OCI-LY3 (cell line): ENCODE data around the gene CORO6.

Source experiments
- H2AFZ ChIP-seq: fragments of 200-600, 300-600 bp; shearing (Covaris generic); 2 replicates; pipeline ENCODE4 v1.6.0; 2014; ENCODE audit warnings: antibody characterized with exemption, low read depth, low read length
- H3K27ac ChIP-seq: fragments of 200-600, 300-600 bp; sonication (generic); 2 replicates; pipeline ENCODE4 v1.5.1; 2014; ENCODE audit warnings: mild to moderate bottlenecking, low read length, moderate library complexity, mixed read lengths
- H3K27me3 ChIP-seq: fragments of 200-600, 300-600 bp; sonication (generic); 2 replicates; pipeline ENCODE4 v1.6.1; 2014; ENCODE audit warnings: low read depth, low read length, mixed read lengths
- H3K36me3 ChIP-seq: fragments of 200-600, 300-600 bp; sonication (generic); replicated peaks from 2 replicates; pipeline ENCODE3; 2014; ENCODE audit warnings: low read depth, low read length, mixed read lengths
- H3K4me1 ChIP-seq: fragments of 300-600, 200-600 bp; sonication (generic); 2 replicates; pipeline ENCODE4 v1.6.1; 2014; ENCODE audit warnings: low read length, mixed read lengths
- H3K4me2 ChIP-seq: fragments of 200-600, 300-600 bp; sonication (generic); 2 replicates; pipeline ENCODE4 v1.6.1; 2014; ENCODE audit warnings: low read length, mixed read lengths
- H3K4me3 ChIP-seq: fragments of 300-600, 200-600 bp; sonication (generic); 2 replicates; pipeline ENCODE4 v1.5.1; 2014; ENCODE audit warnings: antibody characterized with exemption, mild to moderate bottlenecking, low read length, moderate library complexity
- H3K79me2 ChIP-seq: fragments of 300-600, 200-600 bp; shearing (Covaris generic); 2 replicates; pipeline ENCODE4 v1.6.1; 2014; ENCODE audit warnings: mild to moderate bottlenecking, low read length, mixed read lengths
- H3K9ac ChIP-seq: fragments of 300-600, 200-600 bp; shearing (Covaris generic); 2 replicates; pipeline ENCODE4 v1.6.0; 2014; ENCODE audit warnings: mild to moderate bottlenecking, low read length, moderate library complexity
- H3K9me3 ChIP-seq: fragments of 200-600, 300-600 bp; shearing (Covaris generic); 2 replicates; pipeline ENCODE4 v1.6.1; 2014; ENCODE audit warnings: low read length, mixed read lengths; ENCODE audit not compliant: insufficient read depth
- H4K20me1 ChIP-seq: fragments of 200-600, 300-600 bp; sonication (generic); 2 replicates; pipeline ENCODE4 v1.6.1; 2016; ENCODE audit warnings: low read length, mixed read lengths; ENCODE audit not compliant: insufficient read depth
- EZH2phosphoT487 ChIP-seq: fragments of 200-600 bp; shearing (Covaris generic); IDR thresholded peaks from 2 replicates; pipeline ENCODE4 v1.6.1; 2018; ENCODE audit warnings: antibody characterized with exemption, mixed run types, low read depth
- TF ChIP-seq, protein P1 (sequence below): fragments of 200-600, 300-600 bp; sonication (generic); IDR thresholded peaks from 2 replicates; pipeline ENCODE4 v1.5.1; 2014; ENCODE audit warnings: antibody characterized with exemption, low read length, low read depth

Gene CORO6

DNA sequence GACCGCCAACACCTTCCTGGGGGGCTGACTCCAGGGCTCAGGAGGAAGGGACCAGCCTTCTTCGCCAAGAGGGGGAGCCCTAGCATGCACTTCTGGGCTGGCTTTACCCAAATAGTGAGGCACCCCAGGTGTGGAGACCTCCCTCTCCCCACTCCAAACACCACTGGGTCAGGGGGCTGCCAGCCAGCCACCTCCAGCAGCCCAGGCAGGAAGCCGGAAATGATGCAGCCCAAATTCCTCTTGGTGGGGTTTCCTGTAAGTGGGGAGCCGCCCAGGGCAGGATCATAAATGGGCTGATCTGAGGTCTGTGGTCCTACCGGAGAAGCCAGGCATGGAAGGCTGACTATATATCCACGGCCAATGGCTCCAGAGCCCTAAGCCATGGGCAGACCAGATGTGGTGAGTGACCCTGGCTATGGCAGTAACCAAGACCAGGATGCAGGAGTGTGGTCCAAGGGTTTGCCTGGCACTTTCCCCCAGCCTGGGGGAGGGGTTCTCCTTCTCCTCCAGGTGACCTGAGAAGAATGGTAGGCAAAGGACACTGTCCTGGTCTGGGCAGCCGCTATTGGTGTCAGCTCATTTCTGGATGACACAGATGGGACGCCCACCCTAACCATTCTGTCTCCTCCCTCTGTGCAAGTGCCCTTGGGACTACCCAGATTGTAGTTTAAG lies 37.5 kb downstream of the CORO6 start:
- no peak overlapping the region; the same call in 1 of the 2 replicates for H3K9ac ChIP-seq

DNA sequence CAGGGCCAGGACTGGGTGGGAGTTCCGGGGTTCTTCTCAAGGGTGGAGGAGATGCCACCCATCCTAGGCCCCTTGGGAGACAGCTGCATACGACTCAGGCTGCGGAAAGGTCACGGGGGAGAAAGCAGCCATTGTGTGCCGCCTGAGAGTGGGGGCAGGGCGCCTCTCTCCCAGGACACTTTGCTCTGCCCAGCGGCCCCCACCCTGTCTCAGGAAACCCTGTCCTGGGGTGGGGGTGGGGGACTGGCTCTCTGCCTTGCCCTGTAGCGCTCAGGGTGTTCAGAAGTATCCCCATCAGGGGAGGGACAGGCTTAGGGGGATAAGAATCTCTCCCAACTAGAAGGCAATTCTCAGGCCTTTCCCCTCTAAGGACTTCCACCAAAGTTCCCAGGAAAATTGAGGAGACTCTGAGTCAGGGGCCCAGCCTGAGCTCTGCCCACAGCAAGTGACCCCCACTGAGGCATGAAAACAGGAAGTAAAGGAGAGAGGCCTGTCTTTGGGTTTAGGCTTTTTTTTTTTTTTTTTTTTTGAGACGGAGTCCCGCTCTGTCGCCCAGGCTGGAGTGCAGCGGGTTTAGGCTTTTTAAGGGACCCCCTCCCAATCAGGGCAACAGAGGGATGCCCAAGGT lies 38.1 kb downstream of the CORO6 start:
- no peak for TF ChIP-seq EZH2phosphoT487
- peaks cover 23% of the 10 kb centered on the region for H4K20me1 ChIP-seq
- H3K4me2 ChIP-seq, result peak overlapping the region; percentile 20
- H3K4me3 ChIP-seq, result no peak overlapping the region
- peaks cover 30% of the 10 kb centered on the region for H3K4me1 ChIP-seq
- no peak overlapping the region for H3K9ac ChIP-seq
- H2AFZ ChIP-seq, result no peak overlapping the region
- H3K79me2 ChIP-seq, result peaks cover 64% of the 10 kb centered on the region
- H3K27me3 ChIP-seq, result no peaks in the 10 kb centered on the region
- no peaks in the 10 kb centered on the region for H3K9me3 ChIP-seq
- peaks cover 32% of the 10 kb centered on the region for H3K36me3 ChIP-seq
- no peak overlapping the region for H3K27ac ChIP-seq

More for the DNA sequence above, 37.5 kb downstream of the CORO6 start:
- Histone ChIP-seq H3K4me2 (peak overlapping the region; percentile 20), H3K79me2 (peaks cover 69% of the 10 kb centered on the region), H2AFZ (no peak overlapping the region), H3K9me3 (no peaks in the 10 kb centered on the region), H3K4me1 (peaks cover 32% of the 10 kb centered on the region), H3K27me3 (no peaks in the 10 kb centered on the region), H3K36me3 (peaks cover 30% of the 10 kb centered on the region), H4K20me1 (peaks cover 23% of the 10 kb centered on the region), H3K27ac (no peak overlapping the region), H3K4me3 (no peak overlapping the region)
- TF ChIP-seq, protein P1, sequence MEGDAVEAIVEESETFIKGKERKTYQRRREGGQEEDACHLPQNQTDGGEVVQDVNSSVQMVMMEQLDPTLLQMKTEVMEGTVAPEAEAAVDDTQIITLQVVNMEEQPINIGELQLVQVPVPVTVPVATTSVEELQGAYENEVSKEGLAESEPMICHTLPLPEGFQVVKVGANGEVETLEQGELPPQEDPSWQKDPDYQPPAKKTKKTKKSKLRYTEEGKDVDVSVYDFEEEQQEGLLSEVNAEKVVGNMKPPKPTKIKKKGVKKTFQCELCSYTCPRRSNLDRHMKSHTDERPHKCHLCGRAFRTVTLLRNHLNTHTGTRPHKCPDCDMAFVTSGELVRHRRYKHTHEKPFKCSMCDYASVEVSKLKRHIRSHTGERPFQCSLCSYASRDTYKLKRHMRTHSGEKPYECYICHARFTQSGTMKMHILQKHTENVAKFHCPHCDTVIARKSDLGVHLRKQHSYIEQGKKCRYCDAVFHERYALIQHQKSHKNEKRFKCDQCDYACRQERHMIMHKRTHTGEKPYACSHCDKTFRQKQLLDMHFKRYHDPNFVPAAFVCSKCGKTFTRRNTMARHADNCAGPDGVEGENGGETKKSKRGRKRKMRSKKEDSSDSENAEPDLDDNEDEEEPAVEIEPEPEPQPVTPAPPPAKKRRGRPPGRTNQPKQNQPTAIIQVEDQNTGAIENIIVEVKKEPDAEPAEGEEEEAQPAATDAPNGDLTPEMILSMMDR, result peak; percentile 50
- no peak for TF ChIP-seq EZH2phosphoT487

DNA sequence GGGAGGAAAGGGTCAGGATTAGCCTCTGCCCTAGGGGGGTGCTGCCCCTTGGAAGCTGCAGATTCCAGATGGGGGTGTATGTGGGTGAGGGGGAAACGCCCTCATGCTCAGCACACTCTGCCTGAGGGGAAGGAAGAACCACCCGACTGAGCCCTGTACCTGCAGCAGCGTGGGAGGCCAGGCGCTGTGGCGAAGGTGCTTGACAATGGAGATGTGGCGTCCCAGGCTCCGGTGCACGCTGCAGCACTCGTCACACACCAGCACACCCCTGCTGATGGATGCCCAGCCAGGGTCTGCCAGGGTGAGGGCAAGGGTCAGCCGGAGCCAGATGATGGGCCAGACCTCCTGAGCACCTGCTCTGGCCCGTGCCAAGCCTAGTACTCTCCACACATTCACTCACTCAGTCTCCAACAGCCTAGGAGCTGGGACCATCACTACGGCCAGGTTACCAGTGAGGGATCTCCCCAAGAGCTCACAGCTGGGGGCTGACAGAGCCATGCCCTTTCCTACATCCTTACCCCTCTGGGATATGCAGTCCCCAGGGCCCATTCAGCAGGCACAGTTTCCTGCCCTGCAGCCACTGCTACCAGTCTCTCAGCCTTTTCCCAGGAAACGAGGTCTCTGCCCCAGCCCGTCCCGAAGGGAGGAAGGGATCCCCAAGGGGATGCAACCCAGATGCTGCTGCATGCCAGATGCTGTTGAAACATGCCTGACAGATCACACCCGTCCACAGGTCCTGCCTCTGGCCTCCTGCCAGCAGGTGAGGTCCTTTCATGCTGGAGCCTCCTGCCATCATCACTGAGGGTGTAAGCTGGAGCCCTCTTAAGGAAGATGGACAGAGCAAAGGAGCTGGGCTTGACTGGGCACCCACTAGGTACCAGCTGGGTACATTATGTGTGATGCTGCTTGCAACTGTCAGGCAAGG lies 39.1 kb downstream of the CORO6 start:
- H3K79me2 ChIP-seq, result peaks cover 57% of the 10 kb centered on the region
- peaks cover 30% of the 10 kb centered on the region for H3K4me1 ChIP-seq
- no peak overlapping the region for H3K9ac ChIP-seq
- H3K4me3 ChIP-seq, result no peak overlapping the region
- no peak overlapping the region for H2AFZ ChIP-seq
- no peaks in the 10 kb centered on the region for H3K9me3 ChIP-seq
- no peak overlapping the region for H3K4me2 ChIP-seq
- no peaks in the 10 kb centered on the region for H3K27me3 ChIP-seq
- H3K27ac ChIP-seq, result no peak overlapping the region
- no peak for TF ChIP-seq EZH2phosphoT487
- TF ChIP-seq, protein P1, result no peak
- H4K20me1 ChIP-seq, result peaks cover 21% of the 10 kb centered on the region
- H3K36me3 ChIP-seq, result peaks cover 32% of the 10 kb centered on the region

DNA sequence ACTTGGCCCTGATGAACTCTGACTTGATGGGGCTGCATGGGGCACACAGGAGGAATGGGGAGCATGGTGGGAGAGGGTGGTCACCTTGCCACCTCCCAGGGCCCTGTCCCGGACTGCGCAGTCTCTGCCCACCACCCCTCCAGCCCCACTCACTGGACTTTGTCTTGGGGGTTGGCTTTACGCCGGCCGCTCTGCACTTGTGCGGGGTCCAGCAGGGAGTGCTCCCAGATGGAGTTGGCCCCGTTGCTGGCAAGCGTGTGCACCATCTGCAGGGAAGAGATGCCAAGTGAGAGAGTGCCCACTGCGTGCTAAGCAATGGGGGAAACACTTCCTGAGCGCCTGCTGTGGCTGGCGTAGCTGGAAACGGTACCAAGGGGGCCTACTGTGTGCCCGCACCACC lies 39.9 kb downstream of the CORO6 start:
- Histone ChIP-seq H4K20me1 (peaks cover 13% of the 10 kb centered on the region), H3K36me3 (peaks cover 36% of the 10 kb centered on the region), H3K79me2 (peaks cover 48% of the 10 kb centered on the region)

More for the DNA sequence above, 39.9 kb downstream of the CORO6 start:
- Histone ChIP-seq H3K4me3 (no peak overlapping the region), H3K27ac (no peak overlapping the region), H3K27me3 (no peaks in the 10 kb centered on the region), H3K4me2 (no peak overlapping the region), H2AFZ (no peak overlapping the region), H3K4me1 (peaks cover 25% of the 10 kb centered on the region), H3K9ac (no peak overlapping the region), H3K9me3 (no peaks in the 10 kb centered on the region)
- TF ChIP-seq EZH2phosphoT487, result no peak
- TF ChIP-seq, protein P1, result no peak
